GM19452 (cell line): ENCODE measurements around the gene LLGL2.
"Not testable (repeated sequence)": the region's sequence is repeated elsewhere in the genome, so short reads cannot be mapped to it uniquely, and the experiment has no call there.

ENCODE experiments used
- ATAC-seq: cut with Tn5 transposase; IDR thresholded peaks from one replicate; pipeline ENCODE4 v1.9.1; 2021; ENCODE audit not compliant: unreplicated experiment

The LLGL2 gene

GRCh38 chr17:75566834-75567233 is 41.3 kb downstream of the LLGL2 start:
- no peak for ATAC-seq

- ATAC-seq = no peak
Observed at GRCh38 chr17:75568412-75569255, 43.1 kb downstream of the LLGL2 start.

GRCh38 chr17:75570034-75570676 is 44.7 kb downstream of the LLGL2 start:
- no peak for ATAC-seq

- ATAC-seq = no peak
Observed at GRCh38 chr17:75570772-75571171, 45.3 kb downstream of the LLGL2 start.

- no peak for ATAC-seq
Observed at GRCh38 chr17:75571197-75571884, 45.8 kb downstream of the LLGL2 start.

DNA sequence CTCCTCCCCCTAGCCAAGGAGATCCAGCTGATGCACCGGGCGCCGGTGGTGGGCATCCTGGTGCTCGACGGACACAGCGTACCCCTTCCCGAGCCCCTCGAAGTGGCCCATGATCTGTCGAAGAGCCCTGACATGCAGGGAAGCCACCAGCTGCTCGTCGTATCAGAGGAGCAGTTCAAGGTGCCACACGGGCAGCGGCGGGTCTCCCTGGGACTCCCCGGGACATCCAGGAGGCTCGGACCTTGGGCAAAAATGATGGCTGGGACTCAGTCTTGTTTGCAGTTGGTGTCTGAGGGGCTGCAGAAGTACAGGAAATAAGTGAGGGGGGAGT is 46.4 kb downstream of the LLGL2 start:
- ATAC-seq = no peak

DNA sequence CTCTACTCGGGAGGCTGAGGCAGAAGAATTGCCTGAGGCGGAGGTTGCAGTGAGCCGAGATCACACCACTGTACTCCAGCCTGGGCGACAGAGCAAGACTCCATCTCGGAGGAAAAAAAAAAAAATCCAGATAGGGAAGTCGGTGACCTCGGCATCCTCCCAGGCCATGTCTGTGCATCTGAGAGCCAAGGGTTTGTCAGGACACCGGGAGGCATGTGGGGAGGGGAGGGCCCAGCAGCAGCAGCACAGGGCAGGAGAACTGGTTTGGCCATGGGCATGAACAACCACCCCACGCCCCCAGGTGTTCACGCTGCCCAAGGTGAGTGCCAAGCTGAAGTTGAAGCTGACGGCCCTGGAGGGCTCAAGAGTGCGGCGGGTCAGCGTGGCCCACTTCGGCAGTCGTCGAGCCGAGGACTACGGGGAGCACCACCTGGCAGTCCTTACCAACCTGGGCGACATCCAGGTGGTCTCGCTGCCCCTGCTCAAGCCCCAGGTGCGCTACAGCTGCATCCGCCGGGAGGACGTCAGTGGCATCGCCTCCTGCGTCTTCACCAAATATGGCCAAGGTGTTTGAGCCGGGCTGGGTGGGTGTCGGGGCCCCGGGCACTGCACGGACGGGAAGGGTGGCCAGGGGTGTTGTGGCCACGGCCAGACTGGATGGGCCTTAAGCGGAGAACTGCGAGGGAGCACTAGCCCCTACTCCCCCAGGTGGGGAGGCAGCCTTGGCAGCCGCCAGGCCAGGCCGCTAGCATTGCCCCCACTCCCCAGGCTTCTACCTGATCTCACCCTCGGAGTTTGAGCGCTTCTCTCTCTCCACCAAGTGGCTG is 47.4 kb downstream of the LLGL2 start:
- ATAC-seq = no peak

GRCh38 chr17:75573540-75573957 is 48.1 kb downstream of the LLGL2 start:
- ATAC-seq = no peak

DNA sequence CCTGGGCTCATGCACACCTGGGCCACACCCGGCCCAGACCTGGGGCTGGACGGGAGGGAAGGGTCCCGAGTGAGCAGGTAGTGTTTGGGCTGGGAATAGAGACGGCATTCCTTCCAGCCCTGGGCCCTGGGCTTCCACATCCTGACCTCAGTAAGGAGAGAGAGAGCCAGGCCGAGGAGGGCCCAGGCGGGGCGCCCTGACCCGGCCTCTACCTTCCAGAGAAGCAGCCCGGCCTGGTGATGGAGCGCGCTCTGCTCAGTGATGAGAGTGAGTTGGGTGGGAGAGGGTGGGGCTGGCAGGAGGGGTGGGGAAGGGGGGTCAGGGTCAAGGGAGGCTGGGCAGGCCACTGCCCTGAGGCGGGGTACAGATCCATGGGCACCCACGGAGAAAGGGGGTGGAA is 48.5 kb downstream of the LLGL2 start:
- no peak for ATAC-seq

DNA sequence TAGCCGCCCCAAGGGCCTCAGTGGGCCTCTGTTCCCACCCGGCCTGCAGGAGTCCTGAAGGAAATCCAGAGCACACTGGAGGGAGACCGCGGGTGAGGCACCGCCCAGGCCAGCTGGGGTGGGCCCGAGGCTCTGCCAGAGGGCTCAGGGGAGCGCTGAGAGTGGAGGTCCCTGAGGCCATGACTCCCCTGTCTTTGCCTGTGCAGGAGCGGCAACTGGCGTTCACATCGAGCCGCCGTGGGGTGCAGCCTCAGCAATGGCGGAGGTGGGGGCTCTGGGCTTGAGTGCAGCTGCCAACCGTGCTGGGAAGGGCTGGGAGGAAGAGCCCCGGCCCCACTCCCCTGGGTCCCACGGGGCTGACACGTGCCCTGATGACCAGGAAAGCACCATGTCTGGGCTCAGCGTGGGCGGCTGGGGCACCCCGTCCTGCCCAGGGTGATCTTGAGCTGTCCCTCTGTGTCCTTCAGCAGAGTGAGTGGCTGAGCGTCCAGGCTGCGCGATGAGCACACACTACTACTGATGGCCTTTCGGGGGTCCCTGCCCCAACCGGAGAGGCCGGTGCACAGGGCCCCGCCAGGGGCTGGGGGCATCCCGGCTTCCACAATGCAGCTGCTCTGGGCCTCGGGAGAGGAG is 49.0 kb downstream of the LLGL2 start:
- no peak for ATAC-seq

GRCh38 chr17:75575197-75575596 is 49.7 kb downstream of the LLGL2 start:
- ATAC-seq = no peak

- no peak for ATAC-seq
Observed at GRCh38 chr17:75575728-75576127, 50.2 kb downstream of the LLGL2 start.

DNA sequence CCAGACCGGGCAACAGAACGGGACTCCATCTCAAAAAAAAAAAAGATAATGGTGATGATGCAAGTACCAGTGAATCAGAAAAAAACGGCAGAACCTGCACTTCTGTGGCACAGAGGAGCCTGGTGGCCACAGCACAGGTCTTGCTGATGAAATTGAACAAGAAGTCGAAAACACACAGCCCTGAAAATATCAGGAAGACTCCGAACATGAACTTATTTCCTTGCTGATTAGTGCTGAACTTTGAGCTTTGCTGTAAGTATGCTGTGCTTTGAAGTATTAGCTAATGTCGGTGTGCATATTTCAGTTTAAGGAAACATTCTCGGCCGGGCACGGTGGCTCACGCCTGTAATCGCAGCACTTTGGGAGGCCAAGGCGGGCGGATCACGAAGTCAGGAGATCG is 51.2 kb downstream of the LLGL2 start:
- no peak for ATAC-seq

DNA sequence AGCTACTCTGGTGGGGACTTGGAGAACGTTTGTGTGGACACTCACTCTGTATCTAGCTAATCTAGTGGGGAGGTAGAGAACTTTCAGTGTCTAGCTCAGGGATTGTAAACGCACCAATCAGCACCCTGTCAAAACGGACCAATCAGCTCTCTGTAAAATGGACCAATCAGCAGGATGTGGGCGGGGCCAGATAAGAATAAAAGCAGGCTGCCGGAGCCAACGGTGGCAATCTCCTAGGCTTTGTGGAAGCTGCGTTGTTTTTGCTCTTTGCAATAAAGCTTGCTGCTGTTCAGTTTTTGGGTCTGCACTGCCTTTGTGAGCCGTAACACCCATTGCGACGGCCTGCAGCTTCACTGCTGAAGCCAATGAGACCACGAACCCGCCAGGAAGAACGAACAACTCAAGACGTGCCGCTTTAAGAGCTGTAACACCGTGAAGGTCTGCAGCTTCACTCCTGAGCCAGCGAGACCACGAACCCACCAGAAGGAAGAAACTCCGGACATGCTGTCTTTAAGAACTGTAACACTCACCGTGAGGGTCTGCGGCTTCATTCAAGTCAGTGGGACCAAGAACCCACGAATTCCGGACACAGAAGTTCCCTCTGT is 55.7 kb downstream of the LLGL2 start:
- ATAC-seq = not testable (repeated sequence)

GRCh38 chr17:75583197-75583596 is 57.7 kb downstream of the LLGL2 start:
- not testable (repeated sequence) for ATAC-seq

GRCh38 chr17:75584849-75585175 is 59.3 kb downstream of the LLGL2 start:
- ATAC-seq = no peak

GRCh38 chr17:75587675-75588595 is 62.4 kb downstream of the LLGL2 start, which contains the start of gene MYO15B:
TSS of gene MYO15B (plus strand) at chr17:75587800. CDS start at chr17:75588058, 258 bp downstream.
- ATAC-seq = peak; percentile 13

DNA sequence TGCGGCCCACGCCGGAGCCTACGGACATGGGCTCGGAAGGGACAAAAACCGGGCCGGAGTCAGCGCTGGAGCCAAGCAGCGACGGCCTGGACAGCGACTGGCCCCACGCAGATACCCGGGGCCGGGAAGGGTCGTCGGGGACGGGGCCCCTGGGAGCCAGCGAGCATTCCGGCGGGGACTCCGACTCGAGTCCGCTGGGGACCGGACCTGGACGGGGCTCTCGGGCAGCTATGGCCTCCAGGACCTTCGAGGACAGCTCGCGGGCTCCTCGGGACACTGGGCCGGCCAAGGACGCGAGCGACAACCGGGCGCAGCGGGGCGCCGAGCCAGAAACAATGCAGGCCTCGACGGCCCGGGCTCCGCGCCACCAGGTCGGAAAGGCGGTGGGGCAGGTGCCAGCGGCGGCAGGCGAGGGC is 63.1 kb downstream of the LLGL2 start:
- ATAC-seq = peak; percentile 25
